Hindlimb muscle (tissue), 1 donor: ENCODE measurements around the gene UNC13C. TPM values are rescaled to one million over a fixed set of nuclear protein-coding genes. Genes with fewer than 3 reads are reported as not detected.
A peak's percentile ranks its signal among the peaks of the same experiment; 100 is the strongest.
"Not testable (repeated sequence)": the region's sequence is repeated elsewhere in the genome, so short reads cannot be mapped to it uniquely, and the experiment has no call there.

ENCODE experiments used
- DNase-seq: peaks from one replicate; pipeline ENCODE4 v3.0.0-alpha.2; 2013
- polyA plus RNA-seq: library from polyadenylated mRNA; unstranded; fragments of 120-200 nt; gene quantifications from one replicate; pipeline ENCODE4 v1.2.1, GENCODE V29; 2013; ENCODE audit not compliant: insufficient read length

Gene UNC13C
- polyA plus RNA-seq = 4.8 TPM

DNA sequence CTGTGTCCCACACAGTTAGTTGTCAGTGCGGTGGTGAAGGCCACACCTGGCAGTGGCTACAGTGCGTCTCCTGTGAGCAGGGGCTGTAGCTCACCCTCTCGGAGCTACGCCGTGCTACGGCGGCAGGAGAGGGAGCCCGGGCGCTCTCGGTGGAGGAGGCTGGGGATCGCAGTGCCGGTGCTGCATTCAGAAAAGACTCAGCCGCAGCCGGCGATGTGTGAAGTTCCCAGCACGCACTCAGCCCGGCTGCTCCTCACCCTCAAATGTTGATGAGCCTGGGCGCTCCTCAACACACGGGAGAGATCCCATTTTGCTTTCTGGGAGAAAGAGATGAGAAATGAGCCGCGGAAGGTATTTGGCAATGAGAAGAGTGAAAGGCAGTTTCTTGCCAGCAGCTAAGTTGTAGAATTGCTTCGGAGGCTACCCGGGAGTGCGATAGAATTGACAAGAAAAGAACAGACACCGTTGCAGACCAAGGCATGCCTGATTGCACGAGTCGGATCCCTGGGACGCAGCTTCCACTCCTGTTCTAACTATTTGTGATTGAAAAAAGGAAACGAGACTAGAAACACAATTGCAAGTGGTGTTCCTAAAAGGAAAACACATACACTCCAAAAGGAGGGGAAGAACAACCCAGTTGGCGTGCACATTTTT, at the start of gene UNC13C:
Gene UNC13C, plus strand, starts transcription at position 189 of the 654 bp plus-strand sequence. CDS start 34,463 bp downstream, outside the sequence.
- DNase-seq = peak; percentile 40

- DNase-seq = no peak
These were observed 42.1 kb upstream of the UNC13C start for GRCh38 chr15:53936137-53936536.

DNA sequence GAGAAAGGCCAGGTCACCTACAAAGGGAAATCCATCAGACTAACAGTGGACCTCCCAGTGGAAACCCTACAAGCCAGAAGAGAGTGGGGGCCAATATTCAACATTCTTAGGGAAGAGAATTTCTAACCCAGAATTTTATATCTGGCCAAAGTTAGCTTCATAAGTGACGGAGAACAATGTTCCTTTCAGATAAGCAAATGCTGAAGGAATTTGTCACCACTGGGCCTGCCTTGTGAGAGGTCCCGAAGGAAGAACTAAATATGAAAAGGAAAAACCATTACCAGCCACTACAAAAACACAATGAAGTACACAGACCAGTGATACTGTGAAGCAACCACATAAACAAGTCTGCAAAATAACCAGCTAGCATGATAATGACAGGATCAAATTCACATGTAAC, 40.6 kb upstream of the UNC13C start:
- DNase-seq = not testable (repeated sequence)

- DNase-seq = no peak
These were observed 27.7 kb upstream of the UNC13C start for GRCh38 chr15:53950572-53950971.

DNA sequence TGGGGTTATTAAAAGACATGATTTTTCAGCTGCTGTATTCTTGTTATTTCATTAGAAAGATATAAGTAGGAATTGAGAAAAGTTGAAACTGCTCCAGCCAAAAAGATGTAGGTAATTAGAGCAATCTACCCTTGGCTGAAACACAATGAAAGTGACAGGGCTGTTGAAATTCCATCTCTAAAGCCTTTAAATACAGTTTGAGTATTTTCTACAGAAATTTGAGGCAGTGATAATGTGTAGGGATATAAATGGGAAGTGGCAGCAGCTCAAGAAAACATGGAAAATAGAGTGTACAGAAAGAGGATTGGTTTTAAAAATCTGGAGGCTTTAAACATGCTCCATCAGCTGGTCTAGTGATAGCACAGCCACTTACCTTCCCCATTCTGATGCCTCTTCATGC, 22.8 kb upstream of the UNC13C start:
- no peak for DNase-seq

- no peak for DNase-seq
These were observed 15.3 kb upstream of the UNC13C start for GRCh38 chr15:53962646-53963561.

DNA sequence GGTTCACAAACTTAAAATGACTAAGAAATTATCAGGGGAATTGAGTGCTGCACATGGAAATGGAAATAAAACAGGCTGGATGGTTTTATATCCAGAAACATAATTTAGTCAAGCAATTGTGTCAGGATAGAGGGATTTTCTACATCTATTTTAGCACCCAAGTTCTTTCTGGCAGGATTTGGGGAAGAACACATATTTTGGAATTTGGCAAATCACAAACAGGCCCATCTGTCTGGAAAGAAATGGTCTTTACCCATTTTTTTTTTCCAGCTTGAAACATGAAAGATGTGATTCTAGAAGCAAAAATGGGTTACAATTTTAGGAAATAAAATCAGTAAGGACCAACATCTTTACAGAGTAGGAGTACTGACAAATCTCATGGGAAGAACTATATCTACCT, 14.4 kb upstream of the UNC13C start:
- no peak for DNase-seq

DNA sequence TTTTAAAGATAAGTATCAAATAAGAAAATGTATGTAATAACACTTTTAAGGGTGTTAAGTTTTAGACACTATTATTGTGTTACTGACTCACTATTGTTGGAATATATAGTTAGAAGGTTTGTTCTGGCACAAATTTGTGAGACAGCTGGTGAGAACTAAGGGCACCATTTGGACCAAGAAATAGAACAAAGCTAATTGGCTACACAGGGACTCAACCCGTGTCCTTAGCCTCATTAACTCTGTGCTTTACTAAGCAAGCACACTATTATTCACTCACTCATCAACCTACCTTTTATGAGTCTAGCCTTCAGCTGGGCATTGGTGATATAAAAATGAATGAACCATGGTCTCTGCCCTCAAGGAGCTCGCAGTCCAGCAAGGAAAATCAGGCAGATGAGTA, 4.1 kb upstream of the UNC13C start:
- DNase-seq = no peak

DNA sequence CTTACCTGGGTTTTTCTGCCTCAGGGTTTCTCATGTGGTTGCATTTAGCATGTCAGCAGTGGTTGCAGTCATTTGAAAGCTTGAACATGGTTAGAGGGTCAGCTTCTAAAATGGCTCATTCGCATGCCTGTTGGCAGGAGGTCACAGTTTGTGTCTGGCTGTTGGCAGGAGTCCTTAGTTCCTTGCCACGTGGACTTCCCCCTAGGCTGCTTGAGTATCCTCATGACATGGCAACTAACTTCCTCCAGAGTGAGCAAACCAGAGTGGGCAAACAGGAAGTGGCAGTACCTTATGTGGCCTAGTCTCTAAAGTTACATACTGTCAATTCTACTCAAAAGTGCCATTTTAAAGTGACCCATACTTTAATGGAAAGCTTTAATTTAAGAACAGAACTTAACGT, 3.4 kb upstream of the UNC13C start:
- no peak for DNase-seq

DNA sequence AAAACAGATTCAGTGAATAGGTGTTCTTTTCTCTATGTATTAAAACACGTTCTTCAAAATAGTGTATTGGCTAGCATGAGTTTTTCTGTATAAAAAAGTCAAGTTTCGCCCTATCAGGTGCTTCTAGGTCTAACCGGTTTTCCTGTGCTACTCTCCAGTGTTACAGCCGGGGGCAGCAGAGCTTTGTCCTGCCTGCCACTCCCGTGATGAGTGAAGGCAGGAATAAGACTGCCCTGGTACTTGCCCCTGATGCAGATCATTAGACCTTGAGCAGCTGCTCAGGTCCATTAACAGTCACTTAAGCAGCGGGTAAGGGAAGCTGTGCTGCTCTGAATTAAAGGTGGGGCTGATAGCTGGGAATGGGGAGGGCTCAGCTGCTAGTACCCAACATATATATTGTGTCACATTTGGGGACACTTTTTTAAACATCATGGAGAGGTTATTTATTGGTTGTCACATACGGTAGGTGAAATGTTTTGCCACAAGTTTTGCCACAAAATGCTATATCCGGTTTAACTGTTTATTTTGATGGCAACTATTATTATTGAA, 1.3 kb upstream of the UNC13C start:
- DNase-seq = no peak

DNA sequence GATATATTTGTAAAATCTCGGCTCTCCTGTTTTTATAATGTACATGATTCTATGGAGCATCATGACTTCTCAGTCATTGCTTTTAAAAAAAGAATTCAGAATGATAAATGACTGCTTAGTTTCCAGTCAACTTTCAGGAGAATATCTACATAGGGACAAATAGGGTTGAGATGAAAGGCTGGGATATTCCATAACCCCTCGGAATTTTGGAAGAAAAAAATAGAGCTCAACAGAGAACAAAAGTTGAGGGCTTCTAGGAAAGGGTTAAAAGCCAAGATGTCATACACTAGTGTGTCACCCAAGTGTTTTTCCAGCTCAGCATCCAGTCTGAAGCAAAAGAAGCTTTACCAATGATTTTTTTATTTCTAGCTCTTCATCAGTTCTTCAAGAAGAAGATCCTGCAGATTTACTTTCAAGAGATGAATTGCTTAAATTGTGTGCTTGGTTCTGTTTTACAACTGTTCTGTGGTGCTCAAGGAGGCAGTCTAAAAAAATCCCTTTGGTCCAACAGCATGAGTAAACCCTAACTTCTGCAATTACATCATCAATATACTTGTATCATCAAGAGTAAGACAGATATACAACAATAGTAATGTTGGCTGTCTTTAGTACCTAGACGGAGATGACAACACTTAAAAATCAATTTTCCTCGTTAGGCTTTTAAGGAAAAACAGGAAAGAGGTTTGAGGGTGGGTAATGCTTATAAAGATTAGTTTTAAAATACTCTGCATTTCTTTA, 979 bp downstream of the UNC13C start:
- DNase-seq = no peak

GRCh38 chr15:53980021-53980420, 1.8 kb downstream of the UNC13C start:
- DNase-seq = no peak

DNA sequence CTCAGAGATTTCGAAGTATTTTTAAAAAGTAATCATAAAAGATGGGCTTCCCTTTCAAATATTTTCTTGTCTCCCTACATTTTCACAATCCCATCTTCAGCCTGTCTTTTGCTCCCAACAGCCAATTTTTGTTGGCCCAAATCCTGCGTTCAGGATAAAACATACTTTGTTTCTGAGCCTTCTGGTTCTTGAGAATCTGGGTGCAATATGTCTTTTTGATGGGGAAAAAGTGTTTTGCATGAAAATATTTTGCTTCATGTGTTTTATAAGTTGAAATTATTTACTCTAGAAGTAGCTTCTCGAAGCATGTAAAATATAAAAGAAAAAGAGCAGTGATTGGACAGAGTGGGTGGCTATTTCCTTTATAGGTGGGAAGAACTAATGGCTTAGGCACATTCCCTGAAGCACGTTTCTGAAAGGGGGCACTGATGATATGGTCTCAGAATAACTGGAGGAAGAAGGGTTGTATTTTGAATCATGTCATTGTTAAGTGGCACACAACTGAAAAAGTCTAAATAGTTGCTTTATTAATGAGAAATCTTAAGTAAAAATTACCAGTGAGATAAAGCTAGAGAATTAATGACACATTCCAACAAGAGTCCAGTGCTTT, 3.9 kb downstream of the UNC13C start:
- no peak for DNase-seq

GRCh38 chr15:53982876-53983275, 4.6 kb downstream of the UNC13C start:
- no peak for DNase-seq

- DNase-seq = no peak
These were observed 6.0 kb downstream of the UNC13C start for GRCh38 chr15:53984221-53984620.

- DNase-seq = no peak
These were observed 7.3 kb downstream of the UNC13C start for GRCh38 chr15:53985562-53985961.

DNA sequence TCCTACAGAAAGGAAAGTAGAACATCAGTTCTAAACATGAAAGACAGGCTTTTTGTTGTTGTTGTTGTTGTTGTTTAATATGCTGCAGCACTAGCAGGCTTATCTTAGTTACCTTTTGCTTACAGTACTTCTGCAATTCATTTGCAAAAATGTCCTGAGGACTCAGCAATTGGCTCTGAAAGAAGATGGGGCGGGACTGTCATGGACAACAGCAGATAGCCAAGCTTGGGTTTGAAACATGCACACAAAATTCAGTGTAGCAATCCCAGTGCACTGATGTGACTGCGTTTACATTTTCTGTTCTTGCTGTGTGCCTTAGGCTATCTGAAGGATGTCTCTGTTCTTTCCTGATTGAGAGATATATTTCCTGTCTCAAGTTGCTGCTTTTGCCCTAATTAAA, 9.2 kb downstream of the UNC13C start:
- no peak for DNase-seq

DNA sequence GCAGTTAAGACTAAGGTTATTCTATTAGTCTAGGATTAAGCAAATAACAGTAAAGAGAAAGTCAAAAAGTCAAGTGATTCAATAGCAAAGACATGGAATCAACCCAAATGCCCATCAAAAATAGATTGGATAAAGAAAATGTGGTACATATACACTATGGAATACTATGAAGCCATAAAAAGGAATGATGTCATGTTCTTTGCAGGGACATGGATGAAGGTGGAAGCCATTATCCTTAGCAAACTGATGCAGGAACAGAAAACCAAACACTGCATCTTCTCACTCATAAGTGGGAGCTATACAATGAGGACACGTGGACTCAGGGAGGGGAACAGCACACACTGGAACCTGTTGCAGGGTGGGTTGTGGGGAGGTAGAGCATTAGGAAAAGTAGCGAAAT, 29.0 kb downstream of the UNC13C start:
- no peak for DNase-seq

DNA sequence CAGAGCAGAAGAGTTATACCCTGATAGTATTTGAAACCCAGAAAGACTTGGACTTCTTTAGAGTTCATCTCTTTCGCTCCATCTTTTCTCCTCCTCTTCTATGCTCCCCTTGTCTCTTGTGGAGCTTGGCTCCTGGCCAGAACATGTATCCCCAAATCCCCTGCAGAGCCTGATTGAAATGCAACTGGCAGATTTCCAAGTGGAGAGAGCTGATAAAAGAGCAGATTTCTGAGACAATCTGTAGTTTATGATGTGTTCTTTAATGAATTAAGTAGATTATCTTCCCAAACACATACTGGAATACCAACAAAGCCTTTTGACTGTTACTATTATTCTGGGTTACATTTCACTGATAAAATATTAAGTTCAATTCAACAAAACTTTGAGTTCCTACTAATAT, 33.4 kb downstream of the UNC13C start:
- no peak for DNase-seq

DNA sequence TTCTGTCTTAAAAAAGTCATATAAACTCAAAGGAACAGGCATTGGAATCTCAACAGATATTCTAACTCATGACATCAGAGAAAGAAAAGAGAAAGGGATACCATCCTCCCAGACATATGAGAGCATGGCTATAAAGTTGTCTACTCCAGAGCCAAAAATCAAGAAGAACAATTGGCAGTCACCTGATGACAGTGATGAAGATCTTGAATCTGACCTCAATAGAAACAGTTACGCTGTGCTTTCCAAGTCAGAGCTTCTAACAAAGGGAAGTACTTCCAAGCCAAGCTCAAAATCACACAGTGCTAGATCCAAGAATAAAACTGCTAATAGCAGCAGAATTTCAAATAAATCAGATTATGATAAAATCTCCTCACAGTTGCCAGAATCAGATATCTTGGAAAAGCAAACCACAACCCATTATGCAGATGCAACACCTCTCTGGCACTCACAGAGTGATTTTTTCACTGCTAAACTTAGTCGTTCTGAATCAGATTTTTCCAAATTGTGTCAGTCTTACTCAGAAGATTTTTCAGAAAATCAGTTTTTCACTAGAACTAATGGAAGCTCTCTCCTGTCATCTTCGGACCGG, 35.9 kb downstream of the UNC13C start:
- DNase-seq = no peak

DNA sequence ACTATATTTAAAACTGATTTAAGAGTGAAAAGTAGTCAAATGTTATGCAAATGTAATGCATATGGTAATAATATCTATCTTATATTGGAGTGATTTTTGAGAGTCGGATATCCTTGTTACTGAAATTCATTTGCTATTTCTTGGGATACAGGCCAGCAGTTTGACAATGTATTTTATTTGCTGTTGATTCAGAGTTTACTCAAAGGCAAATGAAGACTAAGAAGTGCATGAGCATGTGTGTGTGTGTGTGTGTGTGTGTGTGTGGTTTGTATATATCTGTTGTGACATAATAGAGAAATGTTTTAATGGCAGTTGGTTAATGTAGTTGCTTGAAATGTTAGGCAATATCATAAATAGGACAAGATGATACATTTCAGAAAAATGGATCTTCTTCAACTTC, 39.0 kb downstream of the UNC13C start:
- DNase-seq = no peak

GRCh38 chr15:54017959-54018358, 39.7 kb downstream of the UNC13C start:
- no peak for DNase-seq
